ENCODE results near the gene HSPA12A. TPM values are rescaled to one million over a fixed set of nuclear protein-coding genes. Genes with fewer than 3 reads are reported as not detected.

HSPA12A gene
- total RNA-seq, 1 experiment from 2014 or later = 2.4 TPM

DNA sequence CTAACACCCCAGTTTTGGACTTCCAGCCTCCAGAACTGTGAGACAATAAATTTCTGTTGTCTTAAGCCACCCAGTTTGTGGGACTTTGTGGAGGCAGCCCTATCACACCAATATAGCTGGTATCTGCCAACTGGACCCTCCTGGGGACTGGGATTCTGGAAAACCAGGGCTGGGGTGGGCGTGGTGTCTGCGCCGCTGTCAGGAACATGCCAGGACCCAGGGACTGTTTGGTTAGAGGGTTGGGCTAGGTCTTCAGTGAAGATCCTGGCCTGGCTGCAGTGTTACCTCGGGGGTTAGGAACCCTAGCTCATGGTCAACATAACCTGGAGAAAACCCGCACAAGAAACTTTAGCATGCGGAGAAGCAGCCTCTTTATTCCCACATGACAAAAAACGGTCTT is 79.0 kb downstream of the HSPA12A start:
- TF ChIP-seq, protein P1, sequence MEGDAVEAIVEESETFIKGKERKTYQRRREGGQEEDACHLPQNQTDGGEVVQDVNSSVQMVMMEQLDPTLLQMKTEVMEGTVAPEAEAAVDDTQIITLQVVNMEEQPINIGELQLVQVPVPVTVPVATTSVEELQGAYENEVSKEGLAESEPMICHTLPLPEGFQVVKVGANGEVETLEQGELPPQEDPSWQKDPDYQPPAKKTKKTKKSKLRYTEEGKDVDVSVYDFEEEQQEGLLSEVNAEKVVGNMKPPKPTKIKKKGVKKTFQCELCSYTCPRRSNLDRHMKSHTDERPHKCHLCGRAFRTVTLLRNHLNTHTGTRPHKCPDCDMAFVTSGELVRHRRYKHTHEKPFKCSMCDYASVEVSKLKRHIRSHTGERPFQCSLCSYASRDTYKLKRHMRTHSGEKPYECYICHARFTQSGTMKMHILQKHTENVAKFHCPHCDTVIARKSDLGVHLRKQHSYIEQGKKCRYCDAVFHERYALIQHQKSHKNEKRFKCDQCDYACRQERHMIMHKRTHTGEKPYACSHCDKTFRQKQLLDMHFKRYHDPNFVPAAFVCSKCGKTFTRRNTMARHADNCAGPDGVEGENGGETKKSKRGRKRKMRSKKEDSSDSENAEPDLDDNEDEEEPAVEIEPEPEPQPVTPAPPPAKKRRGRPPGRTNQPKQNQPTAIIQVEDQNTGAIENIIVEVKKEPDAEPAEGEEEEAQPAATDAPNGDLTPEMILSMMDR (IDR thresholded peaks at IDR 0.05; ENCODE audit: unreplicated experiment) = no peak
- Mint-ChIP-seq H3K27me3 (ENCODE audit: unreplicated experiment) (peaks cover 20% of the 10 kb centered on the region), H3K9me3 (ENCODE audit: low read depth, unreplicated experiment) (no peaks in the 10 kb centered on the region), H3K4me3 (ENCODE audit: low read depth, unreplicated experiment) (no peak overlapping the region), H3K36me3 (ENCODE audit: insufficient read depth, unreplicated experiment) (no peaks in the 10 kb centered on the region), H3K4me1 (ENCODE audit: low read depth, unreplicated experiment) (no peaks in the 10 kb centered on the region), H3K27ac (ENCODE audit: unreplicated experiment) (no peak overlapping the region)
- no peak for DNase-seq
- intact Hi-C loops (cut with micrococcal nuclease; ENCODE audit: unreplicated experiment) = no loop called here
- BruUV-seq (replicated peaks) = no TSS peak
- CTCF ChIA-PET = interaction anchor here (0.7 kb wide), 1 partner anchor 193 kb away, joined by 4 read pairs; no protein-coding TSS in a partner anchor

- H3K36me3 Mint-ChIP-seq (ENCODE audit: insufficient read depth, unreplicated experiment) = no peaks in the 10 kb centered on the region
- DNase-seq = no peak
- no peak overlapping the region for H3K27ac Mint-ChIP-seq (ENCODE audit: unreplicated experiment)
- TF ChIP-seq, protein P1 (IDR thresholded peaks at IDR 0.05; ENCODE audit: unreplicated experiment) = no peak
- no peak overlapping the region for H3K4me3 Mint-ChIP-seq (ENCODE audit: low read depth, unreplicated experiment)
- CTCF ChIA-PET = interaction anchor here (0.7 kb wide), 1 partner anchor 513 kb away, joined by 4 read pairs; no protein-coding TSS in a partner anchor
- no peaks in the 10 kb centered on the region for H3K9me3 Mint-ChIP-seq (ENCODE audit: low read depth, unreplicated experiment)
- intact Hi-C loops (cut with micrococcal nuclease; ENCODE audit: unreplicated experiment) = no loop called here
- no peaks in the 10 kb centered on the region for H3K4me1 Mint-ChIP-seq (ENCODE audit: low read depth, unreplicated experiment)
- no TSS peak for BruUV-seq (replicated peaks)
- peaks cover 14% of the 10 kb centered on the region for H3K27me3 Mint-ChIP-seq (ENCODE audit: unreplicated experiment)
Observed at GRCh38 chr10:116660860-116661259, 81.5 kb downstream of the HSPA12A start.

GRCh38 chr10:116659049-116659670 is 83.2 kb downstream of the HSPA12A start:
- Mint-ChIP-seq H3K27ac (ENCODE audit: unreplicated experiment) (no peak overlapping the region), H3K4me1 (ENCODE audit: low read depth, unreplicated experiment) (no peaks in the 10 kb centered on the region), H3K4me3 (ENCODE audit: low read depth, unreplicated experiment) (no peak overlapping the region), H3K9me3 (ENCODE audit: low read depth, unreplicated experiment) (no peaks in the 10 kb centered on the region), H3K36me3 (ENCODE audit: insufficient read depth, unreplicated experiment) (no peaks in the 10 kb centered on the region), H3K27me3 (ENCODE audit: unreplicated experiment) (peaks cover 1% of the 10 kb centered on the region)
- no TSS peak for BruUV-seq (replicated peaks)
- intact Hi-C loops (cut with micrococcal nuclease; ENCODE audit: unreplicated experiment) = no loop called here
- CTCF ChIA-PET = no interaction called here
- TF ChIP-seq, protein P1 (IDR thresholded peaks at IDR 0.05; ENCODE audit: unreplicated experiment) = no peak
- DNase-seq = no peak

DNA sequence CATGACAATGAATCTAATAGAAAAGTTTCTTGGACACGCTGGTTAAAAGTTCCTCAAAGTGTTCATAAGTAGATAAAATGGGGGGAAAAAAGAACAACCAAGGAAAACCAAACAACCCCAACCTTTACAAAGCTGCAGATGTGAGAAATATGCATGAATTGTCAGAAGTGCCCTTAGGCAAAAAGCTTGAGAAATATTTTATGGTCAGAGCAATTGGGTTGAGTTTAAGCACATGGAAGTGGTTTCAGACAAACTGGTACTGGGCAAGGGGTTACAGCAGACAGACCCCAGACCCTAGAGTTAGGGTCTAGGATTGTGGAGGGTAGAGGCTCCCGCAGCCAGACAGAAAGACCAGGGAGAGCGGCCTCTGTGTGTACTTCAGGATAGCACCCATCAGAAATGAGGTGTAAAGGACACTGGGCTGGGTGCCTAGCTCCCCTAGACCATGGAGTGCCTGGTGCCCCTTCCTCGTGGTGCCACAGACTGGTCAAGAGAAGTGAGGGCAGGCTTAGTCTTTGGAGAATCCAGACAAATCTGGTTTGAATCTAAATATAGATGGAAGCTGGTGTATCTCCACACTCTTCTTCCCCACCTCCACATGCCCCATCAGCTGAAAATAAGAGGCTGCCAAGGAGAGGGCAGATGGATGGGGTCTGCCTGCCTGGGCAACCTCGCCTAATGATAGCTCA is 84.4 kb downstream of the HSPA12A start:
- TF ChIP-seq, protein P1 (IDR thresholded peaks at IDR 0.05; ENCODE audit: unreplicated experiment) = no peak
- Mint-ChIP-seq H3K4me1 (ENCODE audit: low read depth, unreplicated experiment) (no peaks in the 10 kb centered on the region), H3K27me3 (ENCODE audit: unreplicated experiment) (peaks cover 10% of the 10 kb centered on the region), H3K9me3 (ENCODE audit: low read depth, unreplicated experiment) (no peaks in the 10 kb centered on the region), H3K27ac (ENCODE audit: unreplicated experiment) (no peak overlapping the region), H3K4me3 (ENCODE audit: low read depth, unreplicated experiment) (no peak overlapping the region), H3K36me3 (ENCODE audit: insufficient read depth, unreplicated experiment) (no peaks in the 10 kb centered on the region)
- CTCF ChIA-PET = no interaction called here
- no TSS peak for BruUV-seq (replicated peaks)
- no peak for DNase-seq
- intact Hi-C loops (cut with micrococcal nuclease; ENCODE audit: unreplicated experiment) = no loop called here
